GM12872 (cell line): ENCODE measurements around the gene FBXL16.

Experiments
- CTCF ChIP-seq: IDR thresholded peaks from 3 replicates; pipeline ENCODE4 v1.5.1; 2011; ENCODE audit warnings: low read depth, mild to moderate bottlenecking, low read length, moderate library complexity; ENCODE audit not compliant: insufficient read depth

The FBXL16 gene

GRCh38 chr16:739560-740458 lies 34.2 kb upstream of the FBXL16 start:
- TF ChIP-seq CTCF: no peak

GRCh38 chr16:736936-737481 lies 31.4 kb upstream of the FBXL16 start:
- no peak for TF ChIP-seq CTCF

- TF ChIP-seq CTCF: no peak
Observed at GRCh38 chr16:735982-736453, 30.4 kb upstream of the FBXL16 start.

- no peak for TF ChIP-seq CTCF
Observed at GRCh38 chr16:734981-735881, 29.6 kb upstream of the FBXL16 start.

- TF ChIP-seq CTCF: no peak
Observed at GRCh38 chr16:734208-734980, 28.8 kb upstream of the FBXL16 start.

- peak; percentile 20; the same call in 1 of the 3 replicates for TF ChIP-seq CTCF
Observed at GRCh38 chr16:733382-734207, 28.0 kb upstream of the FBXL16 start.
